GM18511 (cell line): ENCODE data around the gene TNFSF8.

Experiments used
- ATAC-seq: cut with Tn5 transposase; IDR thresholded peaks from one replicate; pipeline ENCODE4 v1.9.1; 2021; ENCODE audit warnings: mild to moderate bottlenecking, moderate library complexity; ENCODE audit not compliant: unreplicated experiment

Gene TNFSF8

GRCh38 chr9:114937516-114937915 is 7.1 kb upstream of the TNFSF8 start:
- ATAC-seq, result no peak

GRCh38 chr9:114936581-114936980 is 6.2 kb upstream of the TNFSF8 start:
- no peak for ATAC-seq

GRCh38 chr9:114935119-114935518 is 4.7 kb upstream of the TNFSF8 start:
- ATAC-seq, result no peak

GRCh38 chr9:114932502-114932901 is 2.1 kb upstream of the TNFSF8 start:
- ATAC-seq, result no peak

- no peak for ATAC-seq
Observed at GRCh38 chr9:114931407-114931806, 1.0 kb upstream of the TNFSF8 start.

- ATAC-seq, result no peak
Observed at GRCh38 chr9:114929201-114929600, 1.2 kb downstream of the TNFSF8 start.

GRCh38 chr9:114928671-114929070 is 1.7 kb downstream of the TNFSF8 start:
- no peak for ATAC-seq

GRCh38 chr9:114928136-114928535 is 2.3 kb downstream of the TNFSF8 start:
- no peak for ATAC-seq

GRCh38 chr9:114925672-114926071 is 4.7 kb downstream of the TNFSF8 start:
- no peak for ATAC-seq

GRCh38 chr9:114925039-114925438 is 5.4 kb downstream of the TNFSF8 start:
- ATAC-seq, result no peak

GRCh38 chr9:114924327-114924726 is 6.1 kb downstream of the TNFSF8 start:
- no peak for ATAC-seq

- ATAC-seq, result no peak
Observed at GRCh38 chr9:114923918-114924317, 6.5 kb downstream of the TNFSF8 start.

GRCh38 chr9:114921171-114921570 is 9.2 kb downstream of the TNFSF8 start:
- no peak for ATAC-seq

GRCh38 chr9:114919611-114920010 is 10.8 kb downstream of the TNFSF8 start:
- ATAC-seq, result no peak

GRCh38 chr9:114916481-114916880 is 13.9 kb downstream of the TNFSF8 start:
- ATAC-seq, result no peak

GRCh38 chr9:114914139-114914538 is 16.3 kb downstream of the TNFSF8 start:
- no peak for ATAC-seq

GRCh38 chr9:114913656-114914055 is 16.7 kb downstream of the TNFSF8 start:
- ATAC-seq, result no peak

GRCh38 chr9:114913217-114913616 is 17.2 kb downstream of the TNFSF8 start:
- ATAC-seq, result no peak

GRCh38 chr9:114911167-114911821 is 19.1 kb downstream of the TNFSF8 start:
- ATAC-seq, result no peak

GRCh38 chr9:114910541-114910940 is 19.9 kb downstream of the TNFSF8 start:
- ATAC-seq, result no peak

GRCh38 chr9:114909661-114910060 is 20.7 kb downstream of the TNFSF8 start:
- ATAC-seq, result no peak

GRCh38 chr9:114908805-114909448 is 21.5 kb downstream of the TNFSF8 start:
- ATAC-seq, result peak; percentile 40
